Measurements from ENCODE around the gene SAMD13. TPM values are rescaled to one million over a fixed set of nuclear protein-coding genes. Genes with fewer than 3 reads are reported as not detected.

The SAMD13 gene
- total RNA-seq, 1 donor from 2014 or later: 0.20 TPM

- peak in 1 of 2 donors; percentile 43 for DNase-seq (ENCODE audit: low read depth in 2 of 2)
These were observed 69.4 kb downstream of the SAMD13 start for GRCh38 chr1:84370831-84371394.

- DNase-seq (ENCODE audit: low read depth in 2 of 2): no peak
These were observed 72.1 kb downstream of the SAMD13 start for GRCh38 chr1:84373436-84374141.

GRCh38 chr1:84374991-84375696, 73.6 kb downstream of the SAMD13 start:
- no peak for DNase-seq (ENCODE audit: low read depth in 2 of 2)

GRCh38 chr1:84376000-84376910, 74.7 kb downstream of the SAMD13 start:
- DNase-seq (ENCODE audit: low read depth in 2 of 2): no peak

- DNase-seq (ENCODE audit: low read depth in 2 of 2): peak in 1 of 2 donors; percentile 57
These were observed 76.1 kb downstream of the SAMD13 start for GRCh38 chr1:84377480-84378095.

- DNase-seq (ENCODE audit: low read depth in 2 of 2): peak in 1 of 2 donors; percentile 44
These were observed 77.8 kb downstream of the SAMD13 start for GRCh38 chr1:84379138-84379916.

GRCh38 chr1:84379917-84380180, 78.3 kb downstream of the SAMD13 start:
- no peak for DNase-seq (ENCODE audit: low read depth in 2 of 2)

- peak; percentile 16 to 53 for DNase-seq (ENCODE audit: low read depth in 2 of 2)
These were observed 80.6 kb downstream of the SAMD13 start for GRCh38 chr1:84382127-84382526.

- DNase-seq (ENCODE audit: low read depth in 2 of 2): no peak
These were observed 83.8 kb downstream of the SAMD13 start for GRCh38 chr1:84385347-84385746.

GRCh38 chr1:84386716-84387479, 85.4 kb downstream of the SAMD13 start:
- DNase-seq (ENCODE audit: low read depth in 2 of 2): peak; percentile 23 to 46

GRCh38 chr1:84387480-84388163, 86.1 kb downstream of the SAMD13 start:
- DNase-seq (ENCODE audit: low read depth in 2 of 2): peak in 1 of 2 donors; percentile 17

- no peak for DNase-seq (ENCODE audit: low read depth in 2 of 2)
These were observed 88.7 kb downstream of the SAMD13 start for GRCh38 chr1:84390226-84390625.

GRCh38 chr1:84398175-84399155, 97.0 kb downstream of the SAMD13 start, which contains the start of gene DNASE2B:
DNASE2B (plus strand) TSS chr1:84398484; CDS start chr1:84398565, 81 bp downstream.
- peak in 1 of 2 donors; percentile 20 for DNase-seq (ENCODE audit: low read depth in 2 of 2)

Other genes starting within 250 kb of the SAMD13 start
- 5.0 and 20.5 TPM in 2 replicates for gene PRKACB, start 157.4 kb upstream of the SAMD13 start, total RNA-seq
- gene DNASE2B, start 96.8 kb downstream of the SAMD13 start, total RNA-seq: not detected in 2 replicates
- 21.4 and 23.4 TPM in 2 replicates for gene RPF1, start 177.6 kb downstream of the SAMD13 start, total RNA-seq
- 0.22 and 0.99 TPM in 2 replicates for gene SPATA1, start 204.7 kb downstream of the SAMD13 start, total RNA-seq
- gene GNG5, start 204.9 kb downstream of the SAMD13 start, total RNA-seq: 11.1 and 17.7 TPM in 2 replicates

All from lung microvascular endothelial cell (primary cell).